Neural cell (in vitro differentiated cells): Measurements from ENCODE around the gene MUC21. TPM values are rescaled to one million over a fixed set of nuclear protein-coding genes. Genes with fewer than 3 reads are reported as not detected.

Experiments used
- H2AFZ ChIP-seq: fragments of 200-600, 300-800 bp; sonication (generic), shearing (Covaris generic); 2 replicates; pipeline ENCODE4 v1.6.0; 2014; ENCODE audit warnings: low read depth, mild to moderate bottlenecking, antibody characterized with exemption, low read length, moderate library complexity
- H3F3A ChIP-seq: fragments of 200-600 bp; shearing (Covaris generic); 2 replicates; pipeline ENCODE4 v1.6.1; 2016; ENCODE audit warnings: mild to moderate bottlenecking, moderate library complexity, mixed read lengths, antibody characterized with exemption, low read length; ENCODE audit not compliant: insufficient read depth, poor library complexity, severe bottlenecking
- H3K27ac ChIP-seq: fragments of 200-600, 300-800 bp; sonication (generic), shearing (Covaris generic); 2 replicates; pipeline ENCODE4 v1.5.1; 2014; ENCODE audit warnings: mild to moderate bottlenecking, low read length, moderate library complexity
- H3K27me3 ChIP-seq: fragments of 300-800, 200-600 bp; sonication (generic), shearing (Covaris generic); 2 replicates; pipeline ENCODE4 v1.6.0; 2014; ENCODE audit warnings: mild to moderate bottlenecking, low read depth, low read length, moderate library complexity; ENCODE audit not compliant: insufficient read depth
- H3K36me3 ChIP-seq: fragments of 300-800, 200-600 bp; sonication (generic), shearing (Covaris generic); 2 replicates; pipeline ENCODE4 v1.5.1; 2014; ENCODE audit warnings: mild to moderate bottlenecking, antibody characterized with exemption, low read length, moderate library complexity; ENCODE audit not compliant: insufficient read depth
- H3K4me2 ChIP-seq: fragments of 300-800, 200-600 bp; sonication (generic), shearing (Covaris generic); 2 replicates; pipeline ENCODE4 v1.6.0; 2014; ENCODE audit warnings: mild to moderate bottlenecking, low read length
- H3K4me3 ChIP-seq: fragments of 300-800, 200-600 bp; sonication (generic), shearing (Covaris generic); 2 replicates; pipeline ENCODE4 v1.5.1; 2014; ENCODE audit warnings: mild to moderate bottlenecking, low read length, moderate library complexity
- H3K79me2 ChIP-seq: fragments of 200-600 bp; shearing (Covaris generic); replicated peaks from 2 replicates; pipeline ENCODE4 v1.6.0; 2014; ENCODE audit warnings: mild to moderate bottlenecking, low read length, moderate library complexity; ENCODE audit not compliant: insufficient read depth
- H3K9ac ChIP-seq: fragments of 300-800, 200-600 bp; sonication (generic), shearing (Covaris generic); 2 replicates; pipeline ENCODE4 v1.6.1; 2016; ENCODE audit warnings: mild to moderate bottlenecking, low read length, mixed read lengths
- H3K9me2 ChIP-seq: fragments of 200-600 bp; shearing (Covaris generic); 2 replicates; pipeline ENCODE4 v1.6.1; 2016; ENCODE audit warnings: mild to moderate bottlenecking, low read length, mixed read lengths; ENCODE audit not compliant: insufficient read depth
- H3K9me3 ChIP-seq: fragments of 200-600, 300-800 bp; sonication (generic), shearing (Covaris generic); 2 replicates; pipeline ENCODE4 v1.6.1; 2016; ENCODE audit warnings: mild to moderate bottlenecking, mixed run types, low read length, moderate library complexity, mixed read lengths
- H4K20me1 ChIP-seq: fragments of 200-600 bp; shearing (Covaris generic); 2 replicates; pipeline ENCODE4 v1.6.1; 2016; ENCODE audit warnings: mild to moderate bottlenecking, mixed run types; ENCODE audit not compliant: insufficient read depth
- CTCF ChIP-seq: fragments of 450-650 bp; IDR thresholded peaks from 2 replicates; pipeline ENCODE4 v1.5.1; 2014; ENCODE audit warnings: antibody characterized with exemption, mild to moderate bottlenecking, moderate library complexity; ENCODE audit not compliant: poor library complexity, severe bottlenecking
- EP300 ChIP-seq: fragments of 450-650 bp; conservative IDR thresholded peaks from 2 replicates; pipeline ENCODE4 v1.6.1; 2014; ENCODE audit warnings: antibody characterized with exemption, mild to moderate bottlenecking, moderate library complexity; ENCODE audit not compliant: poor library complexity, severe bottlenecking
- EZH2 ChIP-seq: fragments of 200-600, 300-800 bp; shearing (Covaris generic), sonication (generic); IDR thresholded peaks from 2 replicates; pipeline ENCODE4 v1.6.1; 2014; ENCODE audit warnings: antibody characterized with exemption, low read length, borderline replicate concordance, mild to moderate bottlenecking; ENCODE audit not compliant: insufficient read depth, poor library complexity, severe bottlenecking
- MXI1 ChIP-seq: fragments of 450-650 bp; conservative IDR thresholded peaks from 2 replicates; pipeline ENCODE4 v1.6.1; 2014; ENCODE audit warnings: antibody characterized with exemption, mild to moderate bottlenecking; ENCODE audit not compliant: poor library complexity, severe bottlenecking
- POLR2AphosphoS5 ChIP-seq: IDR thresholded peaks from 2 replicates; pipeline ENCODE4 v1.6.1; 2012
- REST ChIP-seq: IDR thresholded peaks from 2 replicates; pipeline ENCODE4 v1.6.1; 2012; ENCODE audit warnings: borderline replicate concordance
- SMC3 ChIP-seq: fragments of 450-650 bp; conservative IDR thresholded peaks from 2 replicates; pipeline ENCODE4 v1.6.1; 2014; ENCODE audit warnings: antibody characterized with exemption, mild to moderate bottlenecking, moderate library complexity; ENCODE audit not compliant: poor library complexity
- TAF1 ChIP-seq: IDR thresholded peaks from 2 replicates; pipeline ENCODE4 v1.6.1; 2012; ENCODE audit warnings: low read depth
- polyA plus RNA-seq: library from polyadenylated mRNA; depleted of rRNA; stranded (reverse); fragments of >200 nt; gene quantifications from 2 replicates; pipeline ENCODE4 v1.2.3, GENCODE V29; 2014

MUC21 gene
- polyA plus RNA-seq, 1 donor from 2014 or later = not detected

GRCh38 chr6:31037682-31038081 lies 54.2 kb downstream of the MUC21 start:
- no peaks in the 10 kb centered on the region for H3K9me3 ChIP-seq
- no peak for TF ChIP-seq SMC3
- TF ChIP-seq MXI1 = no peak
- no peak for TF ChIP-seq POLR2AphosphoS5
- no peak for TF ChIP-seq TAF1
- TF ChIP-seq EP300 = no peak
- TF ChIP-seq REST = no peak
- no peak for TF ChIP-seq EZH2
- no peaks in the 10 kb centered on the region for H4K20me1 ChIP-seq
- H3K36me3 ChIP-seq = no peaks in the 10 kb centered on the region
- no peaks in the 10 kb centered on the region for H3F3A ChIP-seq
- H3K4me3 ChIP-seq = no peak overlapping the region
- no peak overlapping the region for H3K27ac ChIP-seq
- H3K27me3 ChIP-seq = no peaks in the 10 kb centered on the region
- H3K9me2 ChIP-seq = no peaks in the 10 kb centered on the region
- H2AFZ ChIP-seq = no peak overlapping the region
- no peaks in the 10 kb centered on the region for H3K79me2 ChIP-seq
- H3K4me2 ChIP-seq = no peak overlapping the region
- H3K9ac ChIP-seq = no peak overlapping the region

DNA sequence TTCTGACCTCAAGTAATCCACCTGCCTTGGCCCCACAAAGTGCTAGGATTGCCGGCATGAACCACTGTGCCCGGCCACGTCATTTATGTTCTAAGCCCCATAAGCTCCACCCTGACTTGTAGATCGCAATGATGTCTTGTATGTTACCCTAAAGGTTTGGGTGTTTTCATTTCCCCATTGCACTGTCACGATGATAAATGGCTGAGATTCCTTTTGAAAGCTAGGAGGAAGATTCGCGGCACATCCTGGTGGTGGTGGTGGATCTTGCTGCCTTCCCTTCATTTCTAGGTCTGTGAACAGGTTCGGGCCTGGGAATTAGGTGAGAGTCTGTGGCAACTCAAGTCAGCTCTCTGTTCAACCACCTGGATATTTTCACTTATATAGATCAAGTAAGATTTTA lies 55.0 kb downstream of the MUC21 start:
- Histone ChIP-seq H3K27me3 (no peaks in the 10 kb centered on the region), H3F3A (no peaks in the 10 kb centered on the region), H3K9me2 (no peaks in the 10 kb centered on the region), H3K36me3 (no peaks in the 10 kb centered on the region), H3K9ac (no peak overlapping the region), H4K20me1 (no peaks in the 10 kb centered on the region), H3K9me3 (no peaks in the 10 kb centered on the region), H3K79me2 (no peaks in the 10 kb centered on the region), H3K4me2 (no peak overlapping the region), H3K27ac (no peak overlapping the region), H2AFZ (no peak overlapping the region), H3K4me3 (no peak overlapping the region)
- TF ChIP-seq TAF1 (no peak), EP300 (no peak), CTCF (no peak), POLR2AphosphoS5 (no peak), EZH2 (no peak)

Other genes starting within 250 kb of the MUC21 start
- 72.7 and 84.7 TPM in 2 replicates for gene FLOT1, start 241.0 kb upstream of the MUC21 start, polyA plus RNA-seq
- gene IER3, start 239.2 kb upstream of the MUC21 start, polyA plus RNA-seq = 1.3 and 3.0 TPM in 2 replicates
- 196 and 250 TPM in 2 replicates for gene DDR1, start 99.2 kb upstream of the MUC21 start, polyA plus RNA-seq
- 87.7 and 101 TPM in 2 replicates for gene GTF2H4, start 75.5 kb upstream of the MUC21 start, polyA plus RNA-seq
- 93.4 and 125 TPM in 2 replicates for gene VARS2, start 69.5 kb upstream of the MUC21 start, polyA plus RNA-seq
- not detected in 2 replicates for gene SFTA2, start 51.5 kb upstream of the MUC21 start, polyA plus RNA-seq
- not detected in 2 replicates for gene MUCL3, start 42.7 kb upstream of the MUC21 start, polyA plus RNA-seq
- not detected in 2 replicates for gene MUC22, start 26.8 kb downstream of the MUC21 start, polyA plus RNA-seq
- gene C6orf15, start 128.9 kb downstream of the MUC21 start, polyA plus RNA-seq = not detected in 2 replicates
- gene PSORS1C1, start 131.1 kb downstream of the MUC21 start, polyA plus RNA-seq = not detected in 2 replicates
- gene CDSN, start 136.7 kb downstream of the MUC21 start, polyA plus RNA-seq = not detected in 2 replicates
- gene PSORS1C2, start 155.3 kb downstream of the MUC21 start, polyA plus RNA-seq = not detected in 2 replicates
- gene CCHCR1, start 174.1 kb downstream of the MUC21 start, polyA plus RNA-seq = 19.5 and 19.7 TPM in 2 replicates
- 2.5 and 3.6 TPM in 2 replicates for gene TCF19, start 174.9 kb downstream of the MUC21 start, polyA plus RNA-seq
- not detected in 2 replicates for gene POU5F1, start 187.0 kb downstream of the MUC21 start, polyA plus RNA-seq